GM21390 (cell line): ENCODE measurements around the gene VPS33B.
"Not testable (repeated sequence)": the region's sequence is repeated elsewhere in the genome, so short reads cannot be mapped to it uniquely, and the experiment has no call there.

Source experiments
- ATAC-seq: cut with Tn5 transposase; IDR thresholded peaks from one replicate; pipeline ENCODE4 v1.9.1; 2021; ENCODE audit not compliant: unreplicated experiment

The VPS33B gene

DNA sequence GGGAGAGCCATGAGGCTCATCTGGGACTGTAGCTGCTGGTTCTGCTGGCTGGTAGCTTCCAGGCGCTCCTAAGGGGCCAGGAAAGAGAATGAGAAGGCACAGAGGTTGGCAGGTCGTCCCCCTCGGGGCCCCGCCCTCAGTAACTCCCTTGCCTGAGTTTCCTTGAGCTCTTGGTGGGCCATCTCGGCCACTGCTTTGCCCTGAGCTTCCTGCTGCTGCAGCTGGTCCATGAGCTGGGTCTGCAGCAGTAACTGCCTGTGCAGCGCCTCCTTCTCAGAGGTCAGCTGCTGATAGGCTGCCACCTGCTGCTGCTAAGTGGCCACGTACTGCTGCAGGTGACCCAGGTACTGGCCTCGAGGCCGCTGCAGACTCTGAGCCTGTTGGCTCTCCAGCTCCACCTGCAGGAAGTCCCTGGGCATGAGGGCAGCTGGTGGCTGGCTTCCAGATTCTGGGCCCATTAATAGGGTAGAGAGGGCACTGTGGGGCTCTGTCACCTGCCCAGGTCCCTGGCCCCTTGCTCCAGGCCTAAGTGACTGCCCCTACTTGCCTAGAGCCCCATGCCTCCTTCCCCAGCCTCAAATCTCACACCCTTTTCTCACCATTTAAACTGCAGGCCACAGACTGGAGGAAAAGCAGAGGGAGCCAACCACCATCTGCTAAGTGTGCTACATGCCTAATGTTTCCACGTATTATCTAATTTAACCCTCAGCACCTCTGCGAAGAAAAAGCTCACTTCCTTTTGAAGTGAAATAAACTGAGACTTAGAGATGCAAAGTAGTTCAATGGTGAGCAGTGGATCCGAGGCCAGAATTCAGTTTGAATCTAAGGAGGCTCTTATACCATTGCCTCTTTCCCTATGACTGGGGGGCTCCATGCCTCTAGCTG, 10.8 kb upstream of the VPS33B start:
- ATAC-seq = no peak

DNA sequence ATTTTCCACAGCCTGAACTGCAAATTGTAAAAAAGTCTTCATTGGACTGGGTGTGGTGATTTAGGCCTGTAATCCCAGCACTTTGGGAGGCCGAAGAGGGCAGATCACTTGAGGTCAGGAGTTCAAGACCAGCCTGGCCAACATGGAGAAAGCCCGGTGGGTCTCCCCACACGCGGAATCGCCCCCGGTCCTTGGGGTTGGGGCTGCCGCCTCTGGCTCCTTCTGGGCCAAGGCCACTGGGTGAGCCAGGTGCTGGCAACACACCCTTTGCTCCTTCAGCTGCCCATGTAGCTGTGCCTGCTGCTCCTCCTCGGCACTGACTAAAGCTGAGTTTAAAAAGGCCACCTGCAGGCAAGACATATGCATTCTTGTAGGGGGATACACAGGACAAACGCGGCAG, 9.4 kb upstream of the VPS33B start:
- ATAC-seq = no peak

DNA sequence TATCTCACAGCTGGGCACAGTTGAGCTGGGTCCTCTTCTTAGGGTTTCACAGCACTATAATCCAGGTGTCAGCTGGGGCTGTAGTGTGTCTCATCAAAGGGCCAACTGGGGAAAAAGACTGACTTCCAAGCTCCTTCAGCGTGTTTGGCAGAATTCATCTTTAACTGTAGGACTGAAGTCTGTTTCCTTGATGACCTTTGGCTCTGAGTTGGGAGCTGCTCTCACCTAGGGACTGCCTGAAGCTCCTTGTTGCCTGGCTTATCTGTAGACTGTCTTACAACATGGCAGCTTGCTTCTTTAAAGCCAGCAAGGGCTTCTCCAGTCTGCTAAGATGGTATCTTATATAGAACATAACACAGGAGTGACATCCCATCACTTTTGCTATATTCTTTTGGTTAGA, 5.3 kb upstream of the VPS33B start:
- no peak for ATAC-seq

DNA sequence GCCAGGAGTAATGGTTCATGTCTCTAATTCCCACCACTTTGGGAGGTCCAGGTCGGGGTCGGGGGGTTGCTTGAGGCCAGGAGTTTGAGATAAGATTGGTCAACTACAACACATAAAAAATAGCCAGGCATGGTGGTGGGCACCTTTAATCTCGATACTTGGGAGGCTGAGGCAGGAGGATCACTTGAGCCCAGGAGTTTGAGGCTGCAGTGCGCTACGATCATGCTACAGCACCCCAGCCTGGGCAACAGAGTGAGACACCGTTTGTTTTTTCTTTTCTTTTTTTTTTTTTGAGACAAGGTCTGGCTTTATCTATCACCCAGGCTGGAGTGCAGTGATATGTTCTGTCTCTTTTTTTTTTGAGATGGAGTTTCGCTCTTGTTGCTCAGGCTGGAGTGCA, 1.3 kb upstream of the VPS33B start:
- ATAC-seq = no peak

DNA sequence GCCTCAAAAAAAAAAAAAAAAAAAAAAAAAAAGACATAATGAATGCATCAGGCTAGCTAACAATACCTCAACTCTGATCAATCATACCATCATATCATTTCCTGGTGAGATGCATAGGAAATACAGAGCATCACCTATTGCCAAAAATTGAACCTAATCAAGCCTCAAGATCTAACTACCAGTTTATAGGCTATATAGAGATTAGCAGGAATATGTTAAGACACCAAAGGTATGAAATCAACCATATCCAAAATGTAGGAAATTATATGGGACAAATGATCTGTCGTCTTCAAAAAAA, 387 bp upstream of the VPS33B start:
- ATAC-seq = no peak

DNA sequence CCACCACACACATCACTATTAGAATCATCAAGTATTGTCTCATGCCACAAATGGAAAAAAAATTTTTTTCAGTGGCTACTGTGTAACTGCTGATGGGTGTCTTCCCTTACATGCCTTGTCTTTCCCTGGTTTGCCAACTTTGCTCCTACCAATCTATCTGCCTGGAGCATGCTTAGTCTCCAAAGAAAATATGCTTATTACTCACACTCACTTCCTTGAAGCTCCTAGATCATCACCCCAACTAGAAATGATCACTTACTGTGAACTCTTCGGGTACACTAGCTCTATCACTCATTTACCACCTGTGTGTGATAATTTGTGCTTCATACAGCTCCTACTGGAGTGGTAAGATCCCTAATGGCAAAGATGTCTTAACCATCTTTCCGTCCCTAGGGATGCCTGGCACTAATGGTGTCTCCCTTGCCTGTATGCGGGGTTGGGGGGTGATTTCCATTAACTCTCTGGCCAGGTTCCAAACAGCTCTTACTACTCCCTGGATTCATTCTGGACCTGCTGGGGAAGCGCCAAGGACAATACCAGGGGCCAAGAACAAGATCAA, 799 bp downstream of the VPS33B start:
- ATAC-seq = peak; percentile 6

DNA sequence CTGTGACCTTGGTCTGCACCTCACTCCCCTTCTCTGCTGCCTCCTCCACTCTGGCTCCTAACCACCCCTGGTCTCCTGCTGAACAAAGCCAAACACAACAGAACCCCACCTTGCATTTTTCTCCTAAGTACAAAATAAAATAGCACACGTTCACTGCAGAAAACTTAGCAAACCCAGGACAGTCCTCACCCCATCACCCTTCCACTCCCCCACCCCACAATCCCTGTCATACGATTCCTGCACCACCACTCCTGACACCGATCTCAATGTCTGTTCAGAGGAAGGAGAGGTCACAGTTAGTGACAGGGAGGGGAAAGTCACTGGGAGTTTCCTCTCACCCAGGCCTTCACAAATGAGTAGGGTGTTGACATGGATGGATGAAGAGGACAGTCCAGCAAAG, 4.2 kb downstream of the VPS33B start:
- no peak for ATAC-seq

DNA sequence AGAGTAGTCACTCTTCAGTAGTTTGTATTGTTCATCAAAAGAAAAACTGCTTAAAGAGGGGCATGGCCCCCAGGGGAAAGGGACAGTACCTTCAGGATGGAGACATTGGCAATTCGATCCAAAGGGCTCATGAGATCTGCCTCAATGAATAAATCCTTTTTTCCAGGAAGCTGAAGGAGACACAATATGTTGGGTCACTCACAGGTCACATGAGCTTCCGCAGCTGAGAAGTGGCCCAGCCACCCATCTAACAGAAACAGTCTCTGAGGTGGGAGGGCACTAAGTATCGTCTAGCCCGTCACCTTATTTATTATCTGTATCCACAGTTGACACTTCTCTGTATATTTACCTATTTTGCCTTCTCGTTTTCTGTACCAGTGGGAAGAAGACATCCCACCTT, 4.7 kb downstream of the VPS33B start:
- no peak for ATAC-seq

DNA sequence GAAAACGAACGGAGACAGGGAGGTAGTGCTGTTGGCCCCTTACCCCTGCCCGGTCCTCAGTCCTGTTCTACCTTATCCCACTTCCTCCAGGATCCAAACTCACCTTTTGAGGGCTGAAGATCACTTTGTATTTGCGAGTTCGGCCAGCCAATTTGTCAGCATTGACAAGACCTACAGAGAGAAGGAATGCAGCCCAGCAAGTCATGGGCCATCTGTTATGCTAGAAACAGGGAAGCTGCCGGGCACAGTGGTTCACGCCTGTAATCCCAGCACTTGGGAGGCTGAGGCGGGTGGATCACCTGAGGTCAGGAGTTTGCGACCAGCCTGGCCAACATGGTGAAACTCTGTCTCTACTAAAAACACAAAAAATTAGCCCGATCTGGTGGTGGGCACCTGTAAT, 8.7 kb downstream of the VPS33B start:
- ATAC-seq = not testable (repeated sequence)

DNA sequence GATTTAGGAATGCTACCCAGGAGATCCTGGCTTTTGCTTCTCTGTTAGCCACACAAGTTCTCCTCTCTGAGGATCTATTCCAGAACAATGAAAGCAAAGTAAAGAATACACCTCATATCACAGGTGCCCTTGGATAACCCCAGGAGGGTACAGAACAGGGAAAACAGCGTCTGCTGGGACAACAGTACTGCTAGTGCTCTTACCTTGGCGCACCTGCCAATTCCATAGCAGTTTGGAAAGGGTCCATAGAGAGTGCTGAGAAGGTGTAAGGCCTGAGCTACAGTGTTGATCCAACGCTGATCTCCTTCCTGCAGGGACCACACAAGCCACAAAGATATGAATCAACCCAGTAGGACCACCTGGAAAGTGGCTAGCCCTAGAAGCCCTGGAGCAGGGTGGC, 15.1 kb downstream of the VPS33B start:
- ATAC-seq = no peak

DNA sequence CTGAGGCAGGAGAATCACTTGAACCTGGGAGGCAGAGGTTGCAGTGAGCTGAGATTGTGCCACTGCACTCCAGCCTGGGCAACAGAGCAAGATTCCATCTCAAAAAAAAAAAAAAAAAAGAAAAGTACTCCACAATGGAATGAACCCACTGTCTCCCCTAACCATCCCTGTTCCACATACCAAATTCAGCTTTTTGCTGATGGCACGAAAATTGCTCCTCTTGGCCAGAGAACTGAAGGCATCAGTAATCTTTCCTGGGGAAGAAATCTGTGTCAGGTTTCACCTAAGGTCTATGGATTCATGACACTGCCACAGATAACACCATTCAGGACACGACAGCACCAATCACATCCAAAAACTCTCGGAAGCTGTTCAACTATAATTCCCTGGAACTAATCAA, 21.2 kb downstream of the VPS33B start:
- ATAC-seq = no peak

DNA sequence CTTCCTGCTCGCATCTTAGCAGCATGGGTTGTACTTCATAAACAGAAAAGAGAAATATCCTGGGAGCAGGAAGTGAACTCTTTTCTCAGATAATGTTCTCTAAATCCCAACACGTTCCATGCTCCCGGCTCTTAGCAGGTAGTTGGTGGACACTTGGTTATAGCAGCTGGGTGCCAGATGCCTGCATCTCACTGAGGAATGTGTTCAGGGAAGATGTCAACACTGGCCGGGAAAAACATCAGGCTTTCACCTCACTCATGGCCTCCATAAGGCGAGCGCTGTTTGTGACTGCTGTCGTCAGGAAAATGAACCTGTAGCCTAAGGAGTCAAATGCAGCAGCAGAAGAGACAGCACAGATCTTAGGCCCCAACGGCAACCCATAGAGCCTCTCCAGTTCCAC, 23.7 kb downstream of the VPS33B start:
- ATAC-seq = no peak

DNA sequence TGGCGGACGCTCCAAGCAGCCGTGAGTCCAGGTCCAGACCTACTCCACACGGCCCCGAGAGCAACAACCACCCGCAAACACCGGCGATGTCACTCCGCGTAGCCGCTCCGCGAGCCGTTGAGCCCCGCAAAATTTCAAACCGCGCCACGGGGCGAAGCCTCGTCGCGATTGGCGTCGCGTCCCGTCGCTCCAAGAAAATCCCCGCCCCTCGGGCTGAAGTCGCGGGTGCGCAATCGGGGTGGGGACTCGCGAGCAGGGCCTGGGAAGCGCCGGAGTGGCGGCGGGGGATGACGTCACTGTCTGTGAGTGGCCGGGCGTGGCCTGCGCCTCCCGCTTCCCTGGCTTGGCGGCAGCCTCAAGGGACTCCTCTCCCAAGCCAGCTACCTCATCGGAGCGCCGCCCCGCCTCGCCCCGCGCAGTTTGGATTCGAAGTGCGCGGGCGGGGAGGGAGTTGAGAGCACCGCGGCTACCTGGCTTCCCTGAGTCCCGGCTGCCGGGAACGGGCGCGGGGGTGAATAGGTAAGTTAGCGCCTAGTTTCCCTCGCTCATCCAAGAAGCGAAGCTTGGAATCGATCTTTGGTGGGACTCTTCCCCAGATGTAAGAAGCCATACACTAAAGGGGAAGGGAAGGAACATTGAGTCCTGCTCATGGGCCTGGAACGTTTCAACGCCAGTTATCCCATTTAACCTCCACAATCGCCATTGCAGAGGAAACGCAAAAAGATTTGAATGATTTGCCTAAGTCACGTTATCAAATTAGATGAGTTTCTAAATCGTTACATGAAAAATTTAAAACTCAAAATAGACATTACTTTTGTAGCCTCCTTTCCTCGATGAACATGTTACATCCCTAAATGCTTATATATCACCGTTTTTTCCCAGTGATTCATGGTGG, 27.7 kb downstream of the VPS33B start, which contains the start of gene PRC1:
PRC1 (minus strand) TSS at position 119 of the 895 bp plus-strand sequence; CDS start at position 1, 118 bp downstream.
- ATAC-seq = peak; percentile 94

DNA sequence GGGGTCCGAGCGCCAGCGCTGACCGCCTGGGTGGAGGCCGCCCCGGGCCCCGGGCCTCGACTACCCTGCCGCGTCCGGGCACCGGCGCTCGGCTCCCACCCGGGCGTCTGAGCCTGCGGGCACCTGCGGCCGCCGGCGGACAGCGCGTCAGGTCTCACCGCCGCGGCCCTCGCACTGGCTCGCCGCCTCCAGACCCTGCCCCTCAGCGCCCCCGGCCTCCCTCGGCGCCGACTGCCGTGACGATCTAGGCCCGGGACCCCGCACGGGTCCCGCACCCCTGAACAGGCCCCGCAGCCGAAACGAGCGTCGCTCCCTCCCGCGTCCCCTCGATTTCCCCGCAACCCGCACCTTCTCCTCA, 28.4 kb downstream of the VPS33B start:
- ATAC-seq = peak; percentile 9

DNA sequence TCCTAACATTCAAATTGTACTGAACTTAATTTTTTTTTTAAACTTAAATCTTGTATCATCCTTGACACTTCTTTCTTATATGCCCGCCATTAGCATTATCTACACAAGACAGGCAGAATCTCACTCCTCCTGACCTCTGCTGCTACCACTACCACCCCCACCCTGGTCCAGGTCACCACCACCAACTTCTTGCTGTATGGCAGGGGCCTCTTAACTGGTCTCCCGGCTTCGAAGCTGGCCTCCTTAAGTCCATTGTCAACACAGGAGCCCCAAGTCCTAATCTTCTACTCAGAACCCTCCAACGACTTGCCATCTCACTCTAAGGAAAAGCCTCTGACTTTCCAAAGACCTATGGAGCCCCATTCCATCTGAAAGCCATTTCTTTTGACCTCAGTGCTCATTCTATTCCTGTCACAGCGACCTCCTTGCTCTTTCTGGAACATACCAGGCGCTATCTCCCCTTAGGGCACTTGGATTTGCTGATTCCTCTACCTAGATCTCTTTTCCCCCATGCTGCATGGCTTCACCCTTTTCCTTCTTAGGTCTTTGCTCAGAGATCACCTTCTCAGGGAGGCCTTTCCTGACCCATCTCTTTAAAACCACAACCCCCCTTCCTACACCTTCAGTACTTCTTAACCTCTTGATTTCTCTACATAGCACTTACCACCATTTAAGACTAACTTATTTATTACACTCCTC, 30.7 kb downstream of the VPS33B start:
- ATAC-seq = no peak

DNA sequence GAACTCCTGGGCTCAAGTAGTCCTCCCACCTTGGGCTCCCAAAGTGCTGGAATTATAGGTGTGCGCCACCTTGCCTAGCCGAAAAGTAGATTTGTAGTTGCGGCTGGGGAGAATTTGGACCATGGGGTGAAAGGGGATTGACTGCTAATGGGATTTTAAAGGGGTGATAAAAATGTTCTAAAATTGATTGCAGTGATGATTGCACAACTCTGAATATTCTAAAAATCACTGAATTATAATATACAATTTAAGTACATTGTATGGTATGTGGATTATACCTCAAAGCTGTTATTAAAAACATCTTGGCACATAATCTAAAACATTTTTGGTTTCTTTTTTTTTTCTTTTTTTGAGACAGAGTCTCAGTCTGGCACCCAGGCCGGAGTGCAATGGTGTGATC, 31.9 kb downstream of the VPS33B start:
- ATAC-seq = no peak

DNA sequence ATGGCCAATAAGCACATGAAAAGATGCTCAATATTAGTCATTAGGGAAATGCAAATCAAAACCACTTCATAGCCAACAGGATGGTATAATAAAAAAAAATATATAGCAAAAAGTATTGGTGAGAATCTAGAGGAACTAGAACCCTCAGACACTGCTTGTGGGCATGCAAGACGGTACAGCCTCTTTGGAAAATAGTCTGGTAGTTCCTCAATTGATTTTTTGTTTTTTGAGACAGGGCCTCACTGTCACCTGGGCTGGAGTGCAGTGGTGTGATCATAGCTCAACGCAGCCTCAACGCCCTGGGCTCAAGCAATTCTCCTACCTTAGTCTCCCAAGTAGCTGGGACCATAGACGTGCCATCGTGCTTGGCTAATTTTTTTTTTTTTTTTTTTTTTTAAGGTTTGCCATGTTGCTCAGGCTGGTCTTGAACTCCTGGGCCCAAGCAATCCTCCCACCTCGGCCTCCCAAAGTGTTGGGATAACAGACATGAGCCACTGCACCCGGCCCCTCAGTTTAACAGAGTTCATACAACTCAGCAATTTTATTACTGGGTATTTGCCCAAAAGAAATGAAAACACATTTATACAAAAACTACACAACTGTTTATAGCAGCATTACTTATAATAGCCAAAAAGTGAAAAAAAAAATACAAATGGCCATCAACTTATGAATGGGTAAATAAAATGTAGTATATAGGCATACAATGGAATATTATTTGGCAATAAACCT, 33.2 kb downstream of the VPS33B start:
- ATAC-seq = no peak

DNA sequence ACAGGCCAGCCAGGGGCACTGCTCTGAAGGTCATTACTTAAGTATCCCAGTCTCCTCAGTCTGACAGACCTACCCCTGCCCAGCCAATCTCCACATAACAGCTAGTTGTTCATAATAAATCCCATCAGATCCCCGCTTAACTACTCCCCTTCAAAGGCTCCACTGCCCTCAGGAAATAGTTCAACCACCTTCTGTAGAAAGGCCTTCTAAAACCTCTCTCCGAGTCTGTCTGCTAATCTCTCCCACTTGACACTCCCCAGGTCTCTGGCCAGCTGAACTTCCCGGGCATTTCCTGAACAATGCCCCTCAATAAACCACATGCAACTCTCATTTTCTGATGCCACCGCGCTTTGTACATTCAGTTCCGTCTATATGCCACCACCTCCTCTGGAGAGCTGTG, 34.1 kb downstream of the VPS33B start:
- ATAC-seq = no peak

DNA sequence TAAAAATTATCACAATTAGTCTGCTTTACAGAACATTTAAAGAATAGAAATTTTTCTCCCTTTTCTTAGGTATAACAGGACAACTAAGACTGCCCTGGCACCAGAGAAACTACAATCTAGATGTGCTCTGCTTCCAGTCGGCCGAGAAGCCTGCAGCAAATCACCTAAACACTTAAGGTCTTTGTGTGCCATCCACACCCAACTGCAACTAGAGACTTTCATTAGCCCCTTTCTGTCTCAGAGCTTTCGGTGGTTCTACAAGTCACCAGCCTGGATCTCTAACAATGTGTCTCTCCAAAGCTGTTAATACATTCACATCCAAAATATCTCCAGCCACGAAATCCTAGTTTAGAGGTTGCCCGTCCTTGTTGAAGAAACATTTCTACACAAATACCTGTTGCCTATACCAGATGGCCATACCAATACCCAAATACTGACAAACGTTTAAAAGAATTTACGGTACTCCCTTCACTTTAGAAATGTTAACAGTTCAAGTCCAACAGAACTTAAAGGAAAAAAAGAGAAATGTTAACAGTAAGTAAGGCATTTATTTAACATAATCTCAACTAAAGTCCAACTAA, 34.7 kb downstream of the VPS33B start:
- ATAC-seq = no peak

DNA sequence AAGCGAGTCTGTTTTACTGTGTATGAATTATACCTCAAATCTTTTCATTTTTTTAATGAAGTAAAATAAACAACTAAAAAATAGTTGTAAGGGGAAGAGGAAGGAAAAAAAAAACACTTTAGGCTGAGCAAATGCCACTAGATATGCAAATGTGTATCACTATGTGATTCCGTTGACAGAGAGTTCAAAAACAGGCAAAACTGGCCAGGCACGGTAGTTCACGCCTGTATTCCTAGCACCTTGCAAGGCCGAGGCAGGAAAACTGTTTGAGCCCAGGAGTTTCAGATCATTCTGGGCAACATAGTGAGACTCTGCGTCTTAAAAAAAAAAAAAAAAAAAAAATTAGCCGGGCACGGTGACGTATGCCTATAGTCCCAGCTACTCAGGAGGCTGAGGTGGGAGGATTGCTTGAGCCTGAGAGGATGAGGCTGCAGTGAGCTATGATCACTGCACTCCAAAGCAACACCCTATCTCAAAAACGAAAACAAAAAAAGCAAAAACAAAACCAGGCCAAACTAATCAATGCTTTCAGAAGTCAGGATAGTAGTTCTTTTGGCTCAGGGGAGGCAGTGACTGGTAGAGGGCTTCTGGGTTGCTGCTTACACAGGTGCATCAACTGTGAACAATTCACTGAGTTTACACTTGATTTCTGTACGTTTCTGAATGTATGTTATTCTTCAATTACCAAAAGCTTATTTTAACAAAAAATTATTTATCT, 35.4 kb downstream of the VPS33B start:
- ATAC-seq = peak; percentile 62
